GM18951 (cell line): ENCODE results near the gene BAZ2B.
"Not testable (repeated sequence)": the region's sequence is repeated elsewhere in the genome, so short reads cannot be mapped to it uniquely, and the experiment has no call there.

Source experiments
- POLR2A ChIP-seq: IDR thresholded peaks from 4 replicates; pipeline ENCODE4 v1.6.1; 2011; ENCODE audit warnings: mild to moderate bottlenecking; ENCODE audit not compliant: insufficient read length, insufficient read depth; ENCODE audit errors: extremely low read depth
- in situ Hi-C: fragments of 300-500 bp; cut with MboI; formaldehyde crosslinking; loops from one replicate; pipeline ENCODE4 v1.12.0; 2022; ENCODE audit warnings: low sequenced_read_pairs, mixed read lengths, inconsistent platforms; ENCODE audit not compliant: unreplicated experiment

The BAZ2B gene

GRCh38 chr2:159362094-159362493, 254.3 kb downstream of the BAZ2B start:
- in situ Hi-C loops = no loop called here
- TF ChIP-seq POLR2A = no peak

- in situ Hi-C loops = not testable (repeated sequence)
Observed at GRCh38 chr2:159361603-159362002, 254.7 kb downstream of the BAZ2B start.

GRCh38 chr2:159356053-159356554, 260.2 kb downstream of the BAZ2B start:
- in situ Hi-C loops = no loop called here
- TF ChIP-seq POLR2A = no peak

GRCh38 chr2:159351977-159352376, 264.4 kb downstream of the BAZ2B start:
- TF ChIP-seq POLR2A = no peak
- in situ Hi-C loops = no loop called here

- in situ Hi-C loops = no loop called here
Observed at GRCh38 chr2:159349674-159350299, 266.6 kb downstream of the BAZ2B start.

GRCh38 chr2:159326569-159327255, 289.6 kb downstream of the BAZ2B start:
- in situ Hi-C loops = no loop called here
- TF ChIP-seq POLR2A = no peak

More at GRCh38 chr2:159349674-159350299, 266.6 kb downstream of the BAZ2B start:
- TF ChIP-seq POLR2A = no peak

- in situ Hi-C loops = no loop called here
- TF ChIP-seq POLR2A = no peak
Observed at GRCh38 chr2:159322419-159322818, 293.9 kb downstream of the BAZ2B start.

GRCh38 chr2:159317392-159318088, 298.8 kb downstream of the BAZ2B start:
- in situ Hi-C loops = no loop called here
- no peak for TF ChIP-seq POLR2A

GRCh38 chr2:159307942-159308341, 308.4 kb downstream of the BAZ2B start:
- in situ Hi-C loops = no loop called here

GRCh38 chr2:159300586-159300985, 315.8 kb downstream of the BAZ2B start:
- no peak for TF ChIP-seq POLR2A
- in situ Hi-C loops = no loop called here

More at GRCh38 chr2:159307942-159308341, 308.4 kb downstream of the BAZ2B start:
- no peak for TF ChIP-seq POLR2A

- TF ChIP-seq POLR2A = no peak
Observed at GRCh38 chr2:159298967-159299366, 317.4 kb downstream of the BAZ2B start.

GRCh38 chr2:159297042-159297707, 319.2 kb downstream of the BAZ2B start:
- no peak for TF ChIP-seq POLR2A

More at GRCh38 chr2:159298967-159299366, 317.4 kb downstream of the BAZ2B start:
- in situ Hi-C loops = no loop called here

GRCh38 chr2:159292157-159292556, 324.2 kb downstream of the BAZ2B start:
- in situ Hi-C loops = no loop called here

More at GRCh38 chr2:159297042-159297707, 319.2 kb downstream of the BAZ2B start:
- in situ Hi-C loops = no loop called here

More at GRCh38 chr2:159292157-159292556, 324.2 kb downstream of the BAZ2B start:
- TF ChIP-seq POLR2A = no peak
